HL-60 (cell line): Measurements from ENCODE around the gene ST6GALNAC3.

ENCODE experiments used
- CTCF ChIP-seq: IDR thresholded peaks from one replicate; pipeline ENCODE4 v1.5.1; 2011; ENCODE audit warnings: low read length, control low read depth, inconsistent platforms; ENCODE audit not compliant: insufficient read depth
- POLR2AphosphoS5 ChIP-seq: IDR thresholded peaks from 2 replicates; pipeline ENCODE4 v1.6.1; 2012; ENCODE audit warnings: low read depth
- REST ChIP-seq: IDR thresholded peaks from 2 replicates; pipeline ENCODE4 v1.6.1; 2012; ENCODE audit warnings: low read depth; ENCODE audit not compliant: insufficient replicate concordance
- SPI1 ChIP-seq: IDR thresholded peaks from 2 replicates; pipeline ENCODE4 v1.6.1; 2012; ENCODE audit warnings: low read depth, mild to moderate bottlenecking, borderline replicate concordance

- TF ChIP-seq CTCF (no peak), POLR2AphosphoS5 (no peak), REST (no peak), SPI1 (peak; percentile 23; the same call in 1 of the 2 replicates)
Observed at GRCh38 chr1:76029331-76029730, 45.2 kb upstream of the ST6GALNAC3 start.
